Mononuclear cell (primary cell): ENCODE measurements around the gene CALCOCO1. TPM values are rescaled to one million over a fixed set of nuclear protein-coding genes. Genes with fewer than 3 reads are reported as not detected.

ENCODE experiments used
- total RNA-seq: library from RNA; depleted of rRNA; stranded (reverse); fragments of >200 nt; gene quantifications from one replicate; pipeline ENCODE4 v1.2.3, GENCODE V29; 2012

CALCOCO1 gene
- total RNA-seq, 1 donor = 69.4 TPM

Other genes starting within 250 kb of the CALCOCO1 start
- 4.6 TPM for gene MAP3K12, start 228.0 kb downstream of the CALCOCO1 start, total RNA-seq
- gene TARBP2, start 226.2 kb downstream of the CALCOCO1 start, total RNA-seq = 9.4 TPM
- gene NPFF, start 220.0 kb downstream of the CALCOCO1 start, total RNA-seq = not detected
- 8.0 TPM for gene ATF7, start 101.1 kb downstream of the CALCOCO1 start, total RNA-seq
- 149 TPM for gene ATP5MC2, start 51.4 kb downstream of the CALCOCO1 start, total RNA-seq
- not detected for gene CISTR, start 24.5 kb upstream of the CALCOCO1 start, total RNA-seq
- gene HOXC13, start 211.4 kb upstream of the CALCOCO1 start, total RNA-seq = not detected
- not detected for gene HOXC12, start 227.5 kb upstream of the CALCOCO1 start, total RNA-seq
- not detected for gene HOXC11, start 245.7 kb upstream of the CALCOCO1 start, total RNA-seq
- gene HOTAIR, start 247.5 kb upstream of the CALCOCO1 start, total RNA-seq = not detected